Pulmonary artery endothelial cell (primary cell): ENCODE data around the gene DISP1. TPM values are rescaled to one million over a fixed set of nuclear protein-coding genes. Genes with fewer than 3 reads are reported as not detected.
"Not testable (repeated sequence)": the region's sequence is repeated elsewhere in the genome, so short reads cannot be mapped to it uniquely, and the experiment has no call there.

Source experiments
- DNase-seq: peaks from one replicate; pipeline ENCODE4 v3.0.0-alpha.2; 2011; ENCODE audit warnings: low read depth, low spot score
- total RNA-seq: library from RNA; depleted of rRNA; stranded (reverse); fragments of >200 nt; gene quantifications from 2 replicates; pipeline ENCODE4 v1.2.3, GENCODE V29; 2014

Gene DISP1
- total RNA-seq, 1 donor from 2014 or later: 0.99 TPM

- DNase-seq: no peak
Measured at GRCh38 chr1:222792744-222793143, 22.1 kb upstream of the DISP1 start.

- no peak for DNase-seq
Measured at GRCh38 chr1:222794656-222795474, 20.0 kb upstream of the DISP1 start.

- no peak for DNase-seq
Measured at GRCh38 chr1:222798116-222798515, 16.7 kb upstream of the DISP1 start.

GRCh38 chr1:222798975-222799374 lies 15.9 kb upstream of the DISP1 start:
- no peak for DNase-seq

GRCh38 chr1:222801067-222801466 lies 13.8 kb upstream of the DISP1 start:
- DNase-seq: no peak

- no peak for DNase-seq
Measured at GRCh38 chr1:222811671-222812070, 3.2 kb upstream of the DISP1 start.

GRCh38 chr1:222813866-222814535 lies 838 bp upstream of the DISP1 start:
- no peak for DNase-seq

- DNase-seq: no peak
Measured at GRCh38 chr1:222815440-222815765, 564 bp downstream of the DISP1 start.

GRCh38 chr1:222817529-222817928 lies 2.7 kb downstream of the DISP1 start:
- peak; percentile 47 for DNase-seq

GRCh38 chr1:222818171-222818570 lies 3.3 kb downstream of the DISP1 start:
- no peak for DNase-seq

GRCh38 chr1:222820171-222820712 lies 5.4 kb downstream of the DISP1 start:
- no peak for DNase-seq

GRCh38 chr1:222821239-222821638 lies 6.4 kb downstream of the DISP1 start:
- DNase-seq: no peak

- DNase-seq: no peak
Measured at GRCh38 chr1:222823695-222824094, 8.9 kb downstream of the DISP1 start.

- no peak for DNase-seq
Measured at GRCh38 chr1:222824641-222825040, 9.8 kb downstream of the DISP1 start.

GRCh38 chr1:222828939-222829338 lies 14.1 kb downstream of the DISP1 start:
- DNase-seq: no peak

GRCh38 chr1:222829868-222830267 lies 15.0 kb downstream of the DISP1 start:
- no peak for DNase-seq

- DNase-seq: no peak
Measured at GRCh38 chr1:222833356-222833876, 18.6 kb downstream of the DISP1 start.

- DNase-seq: no peak
Measured at GRCh38 chr1:222843469-222844410, 28.9 kb downstream of the DISP1 start.

- DNase-seq: no peak
Measured at GRCh38 chr1:222844411-222844779, 29.6 kb downstream of the DISP1 start.

- no peak for DNase-seq
Measured at GRCh38 chr1:222845763-222846162, 30.9 kb downstream of the DISP1 start.

GRCh38 chr1:222850550-222850949 lies 35.7 kb downstream of the DISP1 start:
- not testable (repeated sequence) for DNase-seq
